RWPE1 (cell line): Measurements from ENCODE around the gene ERP44.
A peak's percentile ranks its signal among the peaks of the same experiment; 100 is the strongest.

Experiments
- CTCF ChIA-PET: fragments of 350-600 bp; sonication (Branson Sonifier 250); formaldehyde crosslinking; extraction: SDS; loops from one replicate; lab custom pipeline; 2021; lab: Yijun Ruan, JAX
- POLR2A ChIA-PET: fragments of 400-600 bp; formaldehyde crosslinking; extraction: SDS; loops from one replicate; lab custom pipeline; 2020; ENCODE audit warnings: antibody characterized with exemption; ENCODE audit not compliant: low non-redundant PET; lab: Yijun Ruan, JAX
- DNase-seq: peaks from one replicate; pipeline ENCODE4 v3.0.0; 2012; ENCODE audit warnings: low spot score
- H3K27ac ChIP-seq: fragments of 450-650 bp; 2 replicates; pipeline ENCODE4 v1.5.1; 2017
- TF ChIP-seq, protein P1 (sequence below): fragments of 450-650 bp; conservative IDR thresholded peaks from 2 replicates; pipeline ENCODE4 v1.5.1; 2017; ENCODE audit warnings: low read depth, mild to moderate bottlenecking

ERP44 gene

DNA sequence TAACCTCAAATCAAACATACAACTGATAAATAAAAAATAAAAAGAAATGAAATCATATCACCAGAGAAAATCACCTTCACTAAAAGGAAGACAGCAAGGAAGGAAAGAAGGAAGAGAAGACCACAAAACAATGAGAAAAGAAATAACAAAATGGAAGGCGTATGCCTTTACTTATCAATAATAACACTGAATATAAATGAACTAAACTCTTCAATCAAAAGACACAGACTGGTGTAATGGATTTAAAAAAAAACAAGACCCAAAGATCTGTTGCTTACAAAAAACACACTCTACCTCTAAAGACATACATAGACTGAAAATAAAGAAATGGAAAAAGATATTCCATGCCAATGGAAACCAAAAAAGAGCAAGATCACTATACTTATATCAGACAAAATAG lies 60.3 kb downstream of the ERP44 start:
- ChIA-PET CTCF (interaction anchor here (0.6 to 0.7 kb wide), 2 partner anchors 11 to 219 kb away, joined by 3 to 4 read pairs; no protein-coding TSS in a partner anchor), POLR2A (no interaction called here)
- no peak overlapping the region for H3K27ac ChIP-seq
- DNase-seq = no peak
- TF ChIP-seq, protein P1, sequence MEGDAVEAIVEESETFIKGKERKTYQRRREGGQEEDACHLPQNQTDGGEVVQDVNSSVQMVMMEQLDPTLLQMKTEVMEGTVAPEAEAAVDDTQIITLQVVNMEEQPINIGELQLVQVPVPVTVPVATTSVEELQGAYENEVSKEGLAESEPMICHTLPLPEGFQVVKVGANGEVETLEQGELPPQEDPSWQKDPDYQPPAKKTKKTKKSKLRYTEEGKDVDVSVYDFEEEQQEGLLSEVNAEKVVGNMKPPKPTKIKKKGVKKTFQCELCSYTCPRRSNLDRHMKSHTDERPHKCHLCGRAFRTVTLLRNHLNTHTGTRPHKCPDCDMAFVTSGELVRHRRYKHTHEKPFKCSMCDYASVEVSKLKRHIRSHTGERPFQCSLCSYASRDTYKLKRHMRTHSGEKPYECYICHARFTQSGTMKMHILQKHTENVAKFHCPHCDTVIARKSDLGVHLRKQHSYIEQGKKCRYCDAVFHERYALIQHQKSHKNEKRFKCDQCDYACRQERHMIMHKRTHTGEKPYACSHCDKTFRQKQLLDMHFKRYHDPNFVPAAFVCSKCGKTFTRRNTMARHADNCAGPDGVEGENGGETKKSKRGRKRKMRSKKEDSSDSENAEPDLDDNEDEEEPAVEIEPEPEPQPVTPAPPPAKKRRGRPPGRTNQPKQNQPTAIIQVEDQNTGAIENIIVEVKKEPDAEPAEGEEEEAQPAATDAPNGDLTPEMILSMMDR = no peak

DNA sequence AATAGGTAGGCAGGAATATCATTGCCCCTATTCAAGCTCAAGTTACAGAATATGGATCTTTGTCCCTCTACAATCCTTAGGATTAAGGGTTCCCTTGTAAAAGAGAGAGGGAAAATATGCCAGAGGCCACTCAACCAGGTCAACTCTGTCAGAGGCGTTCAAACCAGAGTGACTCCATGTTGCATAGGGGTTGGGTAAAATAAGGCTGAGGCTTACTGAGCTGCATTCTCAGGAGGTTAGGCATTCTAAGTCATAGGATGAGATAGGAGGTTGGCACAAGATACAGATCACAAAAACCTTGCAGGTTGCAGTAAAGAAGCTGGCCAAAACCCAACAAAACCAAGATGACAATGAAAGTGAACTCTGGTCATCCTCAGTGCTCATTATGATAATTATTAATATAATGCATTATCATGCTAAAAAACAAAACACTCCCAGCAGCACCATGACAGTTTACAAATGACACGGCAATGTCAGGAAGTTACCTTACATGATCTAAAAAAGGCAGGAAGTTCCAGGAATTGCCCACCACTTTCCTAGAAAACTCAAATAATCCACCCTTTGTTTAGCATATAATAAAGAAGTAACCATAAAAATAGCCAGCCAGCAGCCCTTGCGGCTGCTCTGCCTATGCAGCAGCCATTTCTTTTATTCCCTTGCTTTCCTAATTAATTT lies 64.8 kb downstream of the ERP44 start:
- CTCF ChIA-PET = interaction anchor here (0.6 kb wide), 1 partner anchor 291 kb away, joined by 3 read pairs; no protein-coding TSS in a partner anchor
- POLR2A ChIA-PET = no interaction called here
- no peak overlapping the region for H3K27ac ChIP-seq
- TF ChIP-seq, protein P1 = no peak
- no peak for DNase-seq

DNA sequence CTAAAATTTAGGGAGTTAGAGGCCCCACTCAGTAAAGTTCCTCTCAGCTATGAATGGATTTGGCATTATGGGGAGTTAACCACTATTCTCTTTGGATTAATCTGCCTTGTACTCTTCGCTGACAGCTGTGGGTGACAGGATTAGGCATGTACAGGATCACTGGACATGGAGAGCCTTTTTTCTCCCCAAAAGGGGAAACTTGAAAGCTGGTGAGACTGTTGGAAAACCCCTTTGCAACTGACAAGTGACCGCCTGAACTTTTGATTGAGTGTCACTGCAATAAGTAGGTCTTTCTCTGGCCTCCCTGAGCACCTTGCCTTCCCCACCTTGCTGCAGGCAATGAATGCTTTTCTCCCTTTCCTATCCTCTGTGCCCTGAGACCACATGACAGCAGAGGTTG lies 68.3 kb downstream of the ERP44 start:
- ChIA-PET CTCF (no interaction called here), POLR2A (no interaction called here)
- no peak for DNase-seq
- TF ChIP-seq, protein P1 = no peak
- no peak overlapping the region for H3K27ac ChIP-seq

DNA sequence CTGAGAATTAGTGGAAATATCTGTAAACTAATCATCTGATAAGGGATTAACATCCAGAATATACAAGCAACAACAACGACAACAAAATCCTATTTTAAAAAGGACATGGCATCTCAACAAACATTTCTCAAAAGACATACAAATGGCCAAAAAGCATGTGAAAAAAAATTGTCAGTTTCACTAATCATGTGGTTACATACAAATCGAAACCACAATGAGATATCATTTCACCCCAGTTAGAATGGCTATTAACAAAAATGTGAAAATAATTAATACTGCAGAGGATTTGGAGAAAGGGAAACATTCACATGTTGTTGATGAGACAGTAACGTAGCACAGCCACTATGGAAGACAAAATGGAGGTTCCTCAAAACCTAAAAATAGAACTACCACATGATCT lies 69.5 kb downstream of the ERP44 start:
- no peak overlapping the region for H3K27ac ChIP-seq
- DNase-seq = no peak
- TF ChIP-seq, protein P1 = no peak
- ChIA-PET POLR2A (no interaction called here), CTCF (interaction anchor here (0.6 kb wide), 2 partner anchors 20 to 21 kb away, joined by 3 to 4 read pairs; no protein-coding TSS in a partner anchor)

DNA sequence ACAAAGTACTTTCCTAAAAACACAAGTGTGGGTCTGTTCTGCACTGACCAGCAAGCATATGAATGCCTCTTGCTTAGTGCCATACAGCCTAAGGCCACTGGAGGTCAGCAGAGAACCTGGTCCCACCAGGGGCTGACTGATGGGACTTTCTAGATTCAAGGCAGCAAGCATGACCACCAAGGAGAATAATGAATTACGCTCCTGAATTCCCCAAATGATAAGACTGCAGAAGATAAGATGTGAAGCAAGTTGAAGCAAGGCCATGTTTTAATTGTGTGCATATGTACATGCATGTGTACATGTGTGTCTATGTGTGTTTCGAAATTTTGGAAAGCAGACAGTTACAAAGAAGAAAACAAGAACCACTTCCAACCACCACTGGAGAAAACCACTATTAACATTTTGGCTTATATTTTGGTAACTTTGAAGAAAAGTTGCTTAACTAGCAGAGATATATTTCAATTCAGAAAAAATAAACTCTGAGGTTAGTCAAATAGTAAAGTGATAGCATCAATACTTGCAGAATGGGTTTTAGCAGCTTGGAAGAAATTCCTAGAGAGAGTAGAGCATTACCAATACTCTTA lies 70.5 kb downstream of the ERP44 start:
- peak; percentile 84 for DNase-seq
- TF ChIP-seq, protein P1 = peak; percentile 100
- ChIA-PET POLR2A (no interaction called here), CTCF (interaction anchor here (0.6 to 0.9 kb wide), 5 partner anchors 12 to 212 kb away, joined by 3 to 5 read pairs (median 3); no protein-coding TSS in a partner anchor)
- no peak overlapping the region for H3K27ac ChIP-seq

DNA sequence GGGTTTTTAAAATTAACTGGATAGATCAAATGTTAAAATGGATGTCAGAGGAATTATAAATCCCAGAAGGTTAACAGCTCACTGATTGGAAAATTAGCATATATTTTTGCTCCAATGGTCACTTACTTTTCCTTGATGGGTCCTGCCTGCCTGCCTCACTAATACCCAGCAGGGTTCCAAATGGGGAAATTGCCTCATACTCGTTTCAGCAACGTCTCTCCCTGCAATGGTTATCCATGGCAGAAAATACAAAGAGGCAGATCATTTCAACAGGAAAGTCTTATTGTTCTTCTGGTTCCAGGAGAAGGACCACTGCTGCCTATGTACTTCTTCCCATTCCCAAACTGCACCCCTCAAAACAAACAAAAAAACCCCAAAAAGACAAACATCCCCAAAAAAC lies 71.3 kb downstream of the ERP44 start:
- DNase-seq = no peak
- no peak overlapping the region for H3K27ac ChIP-seq
- CTCF ChIA-PET = interaction anchor here (0.6 to 1.2 kb wide), 9 partner anchors 11 to 212 kb away, joined by 3 to 5 read pairs (median 3); no protein-coding TSS in a partner anchor
- TF ChIP-seq, protein P1 = no peak
- POLR2A ChIA-PET = no interaction called here
